SK-N-SH treated with all-trans-retinoic acid at 6 μM for 48 hours (cell line): ENCODE results near the gene TECPR1.

Source experiments
- ATAC-seq: fragments of 200-7000 bp; cut with Tn5 transposase; 3 replicates; pipeline ENCODE4 v1.9.1; 2020; ENCODE audit warnings: mild to moderate bottlenecking, moderate library complexity
- ARNTL ChIP-seq: fragments of 450-650 bp; formaldehyde crosslinking; IDR thresholded peaks from 2 replicates; pipeline ENCODE4 v1.5.0; 2020; ENCODE audit warnings: low read depth, mild to moderate bottlenecking, moderate library complexity, borderline replicate concordance
- BACH2 ChIP-seq: fragments of 250-450 bp; sonication (Bioruptor Pico); IDR thresholded peaks from 2 replicates; pipeline ENCODE4 v1.9.0; 2021; ENCODE audit warnings: mild to moderate bottlenecking, borderline replicate concordance
- CSDC2 ChIP-seq: fragments of 250-450 bp; sonication (Bioruptor Pico); IDR thresholded peaks from 2 replicates; pipeline ENCODE4 v1.5.0; 2020; ENCODE audit warnings: mild to moderate bottlenecking, moderate library complexity
- ESRRG ChIP-seq: fragments of 250-450 bp; sonication (Bioruptor Pico); IDR thresholded peaks from 2 replicates; pipeline ENCODE4 v1.6.1; 2021; ENCODE audit warnings: mild to moderate bottlenecking
- GLIS3 ChIP-seq: fragments of 250-450 bp; sonication (Bioruptor Pico); IDR thresholded peaks from 2 replicates; pipeline ENCODE4 v1.5.0; 2020; ENCODE audit warnings: mild to moderate bottlenecking, moderate library complexity
- ISL1 ChIP-seq: fragments of 250-450 bp; sonication (Bioruptor Pico); IDR thresholded peaks from 2 replicates; pipeline ENCODE4 v2.1.2; 2022; ENCODE audit warnings: mild to moderate bottlenecking, moderate library complexity
- OSR1 ChIP-seq: fragments of 250-450 bp; sonication (Bioruptor Pico); IDR thresholded peaks from 2 replicates; pipeline ENCODE4 v1.8.0; 2022; ENCODE audit warnings: moderate library complexity, mild to moderate bottlenecking, inconsistent platforms
- PPARA ChIP-seq: fragments of 250-450 bp; sonication (Bioruptor Pico); IDR thresholded peaks from 2 replicates; pipeline ENCODE4 v1.5.0; 2020; ENCODE audit warnings: mild to moderate bottlenecking, borderline replicate concordance
- RARB ChIP-seq: fragments of 250-450 bp; sonication (Bioruptor Pico); IDR thresholded peaks from 2 replicates; pipeline ENCODE4 v1.8.0; 2021; ENCODE audit warnings: mild to moderate bottlenecking, moderate library complexity
- TCF4 ChIP-seq: fragments of 250-450 bp; sonication (Bioruptor Pico); IDR thresholded peaks from 2 replicates; pipeline ENCODE4 v1.8.0; 2021; ENCODE audit warnings: mild to moderate bottlenecking, moderate library complexity, borderline replicate concordance
- TOX ChIP-seq: fragments of 250-450 bp; sonication (Bioruptor Pico); IDR thresholded peaks from 2 replicates; pipeline ENCODE4 v1.8.0; 2021; ENCODE audit warnings: mild to moderate bottlenecking, moderate library complexity, borderline replicate concordance
- ZC3H10 ChIP-seq: fragments of 250-450 bp; sonication (Bioruptor Pico); IDR thresholded peaks from 2 replicates; pipeline ENCODE4 v1.5.1; 2021; ENCODE audit warnings: mild to moderate bottlenecking, moderate library complexity
- ZFP3 ChIP-seq: fragments of 250-450 bp; sonication (Bioruptor Pico); IDR thresholded peaks from 2 replicates; pipeline ENCODE4 v1.5.0; 2020; ENCODE audit warnings: mild to moderate bottlenecking, moderate library complexity
- ZFP30 ChIP-seq: fragments of 450-650 bp; formaldehyde crosslinking; IDR thresholded peaks from 2 replicates; pipeline ENCODE4 v1.5.0; 2022; ENCODE audit warnings: mild to moderate bottlenecking, moderate library complexity
- ZNF565 ChIP-seq: fragments of 450-650 bp; formaldehyde crosslinking; conservative IDR thresholded peaks from 2 replicates; pipeline ENCODE4 v1.5.0; 2020; ENCODE audit warnings: low read depth, mild to moderate bottlenecking, moderate library complexity
- ZNF70 ChIP-seq: fragments of 450-650 bp; formaldehyde crosslinking; IDR thresholded peaks from 2 replicates; pipeline ENCODE4 v1.5.0; 2020; ENCODE audit warnings: mild to moderate bottlenecking, moderate library complexity
- ZNF8 ChIP-seq: fragments of 450-650 bp; formaldehyde crosslinking; IDR thresholded peaks from 2 replicates; pipeline ENCODE4 v1.5.0; 2020; ENCODE audit warnings: mild to moderate bottlenecking, moderate library complexity
- TF ChIP-seq, protein P1 (sequence below): fragments of 250-450 bp; sonication (Bioruptor Pico); IDR thresholded peaks from 2 replicates; pipeline ENCODE4 v1.8.0; 2020; ENCODE audit warnings: mild to moderate bottlenecking, moderate library complexity, borderline replicate concordance
- TF ChIP-seq, protein P2 (sequence below): fragments of 250-450 bp; sonication (Bioruptor Pico); IDR thresholded peaks from 2 replicates; pipeline ENCODE4 v1.5.1; 2021; ENCODE audit warnings: mild to moderate bottlenecking, moderate library complexity
- TF ChIP-seq, protein P3 (sequence below): fragments of 250-450 bp; sonication (Bioruptor Pico); IDR thresholded peaks from 2 replicates; pipeline ENCODE4 v1.5.1; 2020; ENCODE audit warnings: low read depth, mild to moderate bottlenecking, moderate library complexity
- TF ChIP-seq, protein P4 (sequence below): fragments of 250-450 bp; sonication (Bioruptor Pico); IDR thresholded peaks from 2 replicates; pipeline ENCODE4 v1.8.0; 2021; ENCODE audit warnings: low read depth, mild to moderate bottlenecking, moderate library complexity, borderline replicate concordance

The TECPR1 gene

DNA sequence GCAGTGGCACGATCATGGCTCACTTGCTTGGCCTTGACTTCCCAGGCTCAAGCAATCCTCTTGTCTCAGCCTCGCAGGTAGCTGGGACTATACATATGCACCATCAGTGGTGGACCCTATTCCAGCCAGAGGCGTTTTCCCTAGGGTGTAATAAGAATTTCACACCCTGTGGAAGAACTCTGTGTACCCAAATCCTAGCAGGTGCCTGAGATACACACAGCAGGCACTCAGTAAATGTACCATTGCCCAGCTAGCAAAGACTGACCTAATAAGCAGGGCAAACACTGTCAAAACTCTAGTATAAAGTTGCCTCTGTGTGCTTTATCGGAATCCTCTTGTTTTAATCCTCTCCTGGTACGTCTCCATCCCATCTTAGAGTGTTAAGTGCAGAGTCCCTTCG, 74.5 kb downstream of the TECPR1 start:
- ATAC-seq = no peak
- TF ChIP-seq BACH2 (CRISPR knock-in tag) = no peak
- no peak for TF ChIP-seq CSDC2 (CRISPR knock-in tag)
- no peak for TF ChIP-seq ZNF70
- TF ChIP-seq ESRRG = no peak
- no peak for TF ChIP-seq PPARA (CRISPR knock-in tag)
- no peak for TF ChIP-seq ZNF8 (CRISPR knock-in tag)

DNA sequence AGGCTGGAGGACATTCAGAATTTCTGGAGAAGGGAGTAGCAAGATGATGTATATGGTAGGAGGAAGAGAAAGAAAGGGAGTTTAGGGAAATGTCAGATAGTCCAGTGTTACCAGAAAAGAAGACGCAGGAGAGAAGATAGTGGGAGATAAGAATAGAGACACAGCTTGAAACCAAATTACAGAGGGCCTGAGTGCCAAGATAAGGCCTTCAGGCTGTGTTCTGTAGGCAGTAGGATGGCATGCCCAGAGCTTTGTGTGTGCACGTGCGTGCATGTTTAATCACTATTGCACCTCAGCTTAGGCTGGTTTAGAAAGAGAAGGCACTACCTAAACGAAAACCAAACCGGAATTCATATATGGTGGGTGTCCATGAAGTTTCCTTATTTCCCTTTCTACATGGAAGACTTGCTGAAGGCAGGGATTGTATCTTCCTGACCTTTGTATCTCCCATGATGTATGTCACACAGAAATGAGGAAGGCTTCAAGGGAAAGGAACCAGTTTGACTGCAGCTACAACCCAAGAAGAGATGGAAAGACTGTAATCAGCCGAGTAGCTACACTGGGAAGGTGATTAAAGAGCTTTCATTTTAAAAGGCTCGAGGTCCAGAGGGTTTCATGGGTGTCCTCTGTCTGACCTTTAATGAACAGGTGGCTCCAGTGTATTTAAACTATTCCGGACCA, 76.6 kb downstream of the TECPR1 start:
- no peak for ATAC-seq
- TF ChIP-seq RARB (CRISPR knock-in tag) (no peak), OSR1 (CRISPR knock-in tag) (no peak), ZFP30 (CRISPR knock-in tag) (no peak), TCF4 (CRISPR knock-in tag) (no peak), PPARA (CRISPR knock-in tag) (no peak), ZFP3 (no peak), ISL1 (CRISPR knock-in tag) (no peak), GLIS3 (CRISPR knock-in tag) (no peak), ZNF70 (no peak), ARNTL (CRISPR knock-in tag) (no peak), ZC3H10 (CRISPR knock-in tag) (no peak), ZNF565 (CRISPR knock-in tag) (no peak), BACH2 (CRISPR knock-in tag) (no peak), CSDC2 (CRISPR knock-in tag) (no peak), TOX (CRISPR knock-in tag) (no peak)
- TF ChIP-seq, protein P1, sequence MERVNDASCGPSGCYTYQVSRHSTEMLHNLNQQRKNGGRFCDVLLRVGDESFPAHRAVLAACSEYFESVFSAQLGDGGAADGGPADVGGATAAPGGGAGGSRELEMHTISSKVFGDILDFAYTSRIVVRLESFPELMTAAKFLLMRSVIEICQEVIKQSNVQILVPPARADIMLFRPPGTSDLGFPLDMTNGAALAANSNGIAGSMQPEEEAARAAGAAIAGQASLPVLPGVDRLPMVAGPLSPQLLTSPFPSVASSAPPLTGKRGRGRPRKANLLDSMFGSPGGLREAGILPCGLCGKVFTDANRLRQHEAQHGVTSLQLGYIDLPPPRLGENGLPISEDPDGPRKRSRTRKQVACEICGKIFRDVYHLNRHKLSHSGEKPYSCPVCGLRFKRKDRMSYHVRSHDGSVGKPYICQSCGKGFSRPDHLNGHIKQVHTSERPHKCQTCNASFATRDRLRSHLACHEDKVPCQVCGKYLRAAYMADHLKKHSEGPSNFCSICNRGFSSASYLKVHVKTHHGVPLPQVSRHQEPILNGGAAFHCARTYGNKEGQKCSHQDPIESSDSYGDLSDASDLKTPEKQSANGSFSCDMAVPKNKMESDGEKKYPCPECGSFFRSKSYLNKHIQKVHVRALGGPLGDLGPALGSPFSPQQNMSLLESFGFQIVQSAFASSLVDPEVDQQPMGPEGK = no peak
- TF ChIP-seq, protein P2, sequence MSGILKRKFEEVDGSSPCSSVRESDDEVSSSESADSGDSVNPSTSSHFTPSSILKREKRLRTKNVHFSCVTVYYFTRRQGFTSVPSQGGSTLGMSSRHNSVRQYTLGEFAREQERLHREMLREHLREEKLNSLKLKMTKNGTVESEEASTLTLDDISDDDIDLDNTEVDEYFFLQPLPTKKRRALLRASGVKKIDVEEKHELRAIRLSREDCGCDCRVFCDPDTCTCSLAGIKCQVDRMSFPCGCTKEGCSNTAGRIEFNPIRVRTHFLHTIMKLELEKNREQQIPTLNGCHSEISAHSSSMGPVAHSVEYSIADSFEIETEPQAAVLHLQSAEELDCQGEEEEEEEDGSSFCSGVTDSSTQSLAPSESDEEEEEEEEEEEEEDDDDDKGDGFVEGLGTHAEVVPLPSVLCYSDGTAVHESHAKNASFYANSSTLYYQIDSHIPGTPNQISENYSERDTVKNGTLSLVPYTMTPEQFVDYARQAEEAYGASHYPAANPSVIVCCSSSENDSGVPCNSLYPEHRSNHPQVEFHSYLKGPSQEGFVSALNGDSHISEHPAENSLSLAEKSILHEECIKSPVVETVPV (CRISPR knock-in tag) = no peak
- TF ChIP-seq, protein P3, sequence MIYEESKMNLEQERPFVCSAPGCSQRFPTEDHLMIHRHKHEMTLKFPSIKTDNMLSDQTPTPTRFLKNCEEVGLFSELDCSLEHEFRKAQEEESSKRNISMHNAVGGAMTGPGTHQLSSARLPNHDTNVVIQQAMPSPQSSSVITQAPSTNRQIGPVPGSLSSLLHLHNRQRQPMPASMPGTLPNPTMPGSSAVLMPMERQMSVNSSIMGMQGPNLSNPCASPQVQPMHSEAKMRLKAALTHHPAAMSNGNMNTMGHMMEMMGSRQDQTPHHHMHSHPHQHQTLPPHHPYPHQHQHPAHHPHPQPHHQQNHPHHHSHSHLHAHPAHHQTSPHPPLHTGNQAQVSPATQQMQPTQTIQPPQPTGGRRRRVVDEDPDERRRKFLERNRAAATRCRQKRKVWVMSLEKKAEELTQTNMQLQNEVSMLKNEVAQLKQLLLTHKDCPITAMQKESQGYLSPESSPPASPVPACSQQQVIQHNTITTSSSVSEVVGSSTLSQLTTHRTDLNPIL (CRISPR knock-in tag) = no peak
- TF ChIP-seq, protein P4, sequence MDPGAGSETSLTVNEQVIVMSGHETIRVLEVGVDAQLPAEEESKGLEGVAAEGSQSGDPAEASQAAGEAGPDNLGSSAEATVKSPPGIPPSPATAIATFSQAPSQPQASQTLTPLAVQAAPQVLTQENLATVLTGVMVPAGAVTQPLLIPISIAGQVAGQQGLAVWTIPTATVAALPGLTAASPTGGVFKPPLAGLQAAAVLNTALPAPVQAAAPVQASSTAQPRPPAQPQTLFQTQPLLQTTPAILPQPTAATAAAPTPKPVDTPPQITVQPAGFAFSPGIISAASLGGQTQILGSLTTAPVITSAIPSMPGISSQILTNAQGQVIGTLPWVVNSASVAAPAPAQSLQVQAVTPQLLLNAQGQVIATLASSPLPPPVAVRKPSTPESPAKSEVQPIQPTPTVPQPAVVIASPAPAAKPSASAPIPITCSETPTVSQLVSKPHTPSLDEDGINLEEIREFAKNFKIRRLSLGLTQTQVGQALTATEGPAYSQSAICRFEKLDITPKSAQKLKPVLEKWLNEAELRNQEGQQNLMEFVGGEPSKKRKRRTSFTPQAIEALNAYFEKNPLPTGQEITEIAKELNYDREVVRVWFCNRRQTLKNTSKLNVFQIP (CRISPR knock-in tag) = no peak

DNA sequence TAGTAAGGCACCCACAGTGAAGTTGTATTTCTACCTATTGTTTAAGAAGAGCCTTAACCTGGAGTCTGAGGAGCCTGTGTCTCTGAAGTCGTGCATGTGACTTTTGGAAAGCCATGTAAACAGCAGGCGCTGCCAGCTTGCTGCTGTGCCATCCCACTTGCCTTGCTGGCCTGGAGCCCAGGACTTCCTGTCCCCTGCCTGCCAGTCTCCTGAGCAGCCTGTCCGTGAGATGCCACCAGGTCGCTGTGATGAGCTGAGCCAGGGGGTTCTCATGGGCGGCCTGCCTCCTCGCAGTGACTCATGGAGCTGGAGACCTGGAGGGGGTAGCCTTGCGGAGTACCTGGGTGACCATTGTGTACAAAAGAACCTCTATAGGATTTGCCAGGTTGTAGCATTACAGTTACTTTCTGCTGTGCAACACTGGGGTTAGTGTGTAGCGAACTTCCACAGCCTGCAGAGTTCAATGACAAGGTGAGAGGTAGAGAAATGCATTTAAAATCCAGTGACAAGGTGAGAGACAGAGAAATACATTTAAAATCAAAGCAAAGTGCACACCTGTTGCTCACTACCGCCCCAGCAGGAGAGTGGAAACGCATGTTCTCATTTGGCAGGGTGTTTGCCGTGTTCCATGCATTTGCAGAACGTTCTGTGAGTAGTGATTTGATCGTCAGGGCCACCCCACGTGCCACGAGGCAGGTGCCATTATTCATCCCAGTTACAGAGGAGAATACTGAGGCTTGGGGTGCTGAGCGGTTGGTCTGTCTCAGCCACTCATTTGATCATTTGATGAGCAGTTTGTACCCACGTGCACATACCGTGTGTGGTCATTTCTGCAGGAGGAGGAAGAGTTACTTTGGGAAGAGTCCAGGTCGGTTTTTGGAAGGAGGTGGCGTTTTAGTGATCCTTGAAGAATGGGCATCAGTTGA, 77.4 kb downstream of the TECPR1 start:
- TF ChIP-seq, protein P2 (CRISPR knock-in tag) = no peak
- TF ChIP-seq ZNF8 (CRISPR knock-in tag) (no peak), GLIS3 (CRISPR knock-in tag) (no peak), ISL1 (CRISPR knock-in tag) (no peak)
- TF ChIP-seq, protein P1 = no peak
- ATAC-seq = no peak
